ENCODE measurements around the gene SNTG2. TPM values are rescaled to one million over a fixed set of nuclear protein-coding genes. Genes with fewer than 3 reads are reported as not detected.

SNTG2 gene
- total RNA-seq, 6 experiments from 2014 or later = not detected

GRCh38 chr2:1282552-1282951 lies 331.9 kb downstream of the SNTG2 start:
- 47% methylated on average over 18 of the region's 22 CpGs for WGBS (ENCODE audit: insufficient coverage, low coverage, low lambda C conversion rate, missing lambda C conversion rate)
- Histone ChIP-seq H3K27ac (no peak overlapping the region), H3K4me1 (no peaks in the 10 kb centered on the region), H3K27me3 (no peaks in the 10 kb centered on the region), H3K9me3 (no peaks in the 10 kb centered on the region), H3K36me3 (no peaks in the 10 kb centered on the region), H3K4me3 (no peak overlapping the region)
- TF ChIP-seq POLR2A (IDR thresholded peaks at IDR 0.05) = no peak
- TF ChIP-seq, protein P1, sequence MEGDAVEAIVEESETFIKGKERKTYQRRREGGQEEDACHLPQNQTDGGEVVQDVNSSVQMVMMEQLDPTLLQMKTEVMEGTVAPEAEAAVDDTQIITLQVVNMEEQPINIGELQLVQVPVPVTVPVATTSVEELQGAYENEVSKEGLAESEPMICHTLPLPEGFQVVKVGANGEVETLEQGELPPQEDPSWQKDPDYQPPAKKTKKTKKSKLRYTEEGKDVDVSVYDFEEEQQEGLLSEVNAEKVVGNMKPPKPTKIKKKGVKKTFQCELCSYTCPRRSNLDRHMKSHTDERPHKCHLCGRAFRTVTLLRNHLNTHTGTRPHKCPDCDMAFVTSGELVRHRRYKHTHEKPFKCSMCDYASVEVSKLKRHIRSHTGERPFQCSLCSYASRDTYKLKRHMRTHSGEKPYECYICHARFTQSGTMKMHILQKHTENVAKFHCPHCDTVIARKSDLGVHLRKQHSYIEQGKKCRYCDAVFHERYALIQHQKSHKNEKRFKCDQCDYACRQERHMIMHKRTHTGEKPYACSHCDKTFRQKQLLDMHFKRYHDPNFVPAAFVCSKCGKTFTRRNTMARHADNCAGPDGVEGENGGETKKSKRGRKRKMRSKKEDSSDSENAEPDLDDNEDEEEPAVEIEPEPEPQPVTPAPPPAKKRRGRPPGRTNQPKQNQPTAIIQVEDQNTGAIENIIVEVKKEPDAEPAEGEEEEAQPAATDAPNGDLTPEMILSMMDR (IDR thresholded peaks at IDR 0.05) = no peak
- no peak for ATAC-seq
- intact Hi-C loops (cut with DNase I) = no loop called here
- DNase-seq = no peak

DNA sequence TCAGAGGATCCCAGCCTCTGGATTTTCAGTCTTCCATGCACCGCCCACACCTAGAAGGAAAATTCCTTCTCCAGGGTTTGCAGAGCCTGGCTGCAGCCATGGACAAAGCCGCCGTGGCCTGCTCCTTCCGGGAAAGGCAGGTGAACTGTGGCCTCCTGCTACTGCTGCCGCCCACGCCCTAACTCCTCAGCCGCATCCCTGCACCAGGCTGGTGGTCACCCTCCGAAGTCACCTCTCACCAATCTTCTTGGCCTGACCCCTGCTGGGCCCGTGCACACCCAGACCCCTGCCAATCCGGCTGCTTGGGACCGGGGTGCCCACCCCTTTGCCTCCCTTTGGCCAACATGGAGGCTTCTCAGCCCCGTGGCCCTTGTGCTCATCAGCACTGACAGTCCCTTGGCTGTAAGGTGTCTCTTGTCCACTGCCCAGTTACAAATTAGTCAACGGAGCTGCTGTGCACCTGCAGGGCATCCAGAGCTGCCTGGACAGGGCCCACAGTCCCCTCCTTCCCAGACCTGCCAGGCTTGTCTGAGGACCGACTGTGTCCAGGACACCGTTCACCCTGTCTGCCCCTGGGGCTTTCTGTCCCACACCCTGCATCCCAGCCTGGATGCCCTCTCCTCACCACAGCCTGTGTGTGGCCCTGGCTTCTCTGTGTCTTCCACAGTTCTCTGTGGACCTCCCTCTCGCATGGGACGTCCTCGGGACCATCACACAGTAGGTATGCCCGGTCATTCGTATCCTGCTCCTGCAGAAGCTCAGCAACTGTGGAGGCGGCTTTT lies 332.6 kb downstream of the SNTG2 start:
- intact Hi-C loops (cut with DNase I) = no loop called here
- Histone ChIP-seq H3K4me1 (no peaks in the 10 kb centered on the region), H3K36me3 (no peaks in the 10 kb centered on the region), H3K9me3 (no peaks in the 10 kb centered on the region), H3K27ac (no peak overlapping the region), H3K4me3 (no peak overlapping the region), H3K27me3 (no peaks in the 10 kb centered on the region)
- TF ChIP-seq, protein P1 (IDR thresholded peaks at IDR 0.05) = no peak
- DNase-seq = no peak
- 62% methylated on average over 8 of the region's 21 CpGs for WGBS (ENCODE audit: insufficient coverage, low coverage, low lambda C conversion rate, missing lambda C conversion rate)
- ATAC-seq = peak in 1 of 4 donors; percentile 17

- Histone ChIP-seq H3K4me1 (no peaks in the 10 kb centered on the region), H3K27ac (no peak overlapping the region), H3K36me3 (no peaks in the 10 kb centered on the region), H3K27me3 (no peaks in the 10 kb centered on the region), H3K9me3 (no peaks in the 10 kb centered on the region), H3K4me3 (no peak overlapping the region)
- TF ChIP-seq, protein P1 (IDR thresholded peaks at IDR 0.05) = no peak
- TF ChIP-seq POLR2A (IDR thresholded peaks at IDR 0.05) = no peak
- WGBS (ENCODE audit: insufficient coverage, low coverage, low lambda C conversion rate, missing lambda C conversion rate) = 64% methylated on average over 4 of the region's 10 CpGs
- intact Hi-C loops (cut with DNase I) = no loop called here
- no peak for ATAC-seq
- no peak for DNase-seq
Observed at GRCh38 chr2:1283871-1284270, 333.2 kb downstream of the SNTG2 start.

DNA sequence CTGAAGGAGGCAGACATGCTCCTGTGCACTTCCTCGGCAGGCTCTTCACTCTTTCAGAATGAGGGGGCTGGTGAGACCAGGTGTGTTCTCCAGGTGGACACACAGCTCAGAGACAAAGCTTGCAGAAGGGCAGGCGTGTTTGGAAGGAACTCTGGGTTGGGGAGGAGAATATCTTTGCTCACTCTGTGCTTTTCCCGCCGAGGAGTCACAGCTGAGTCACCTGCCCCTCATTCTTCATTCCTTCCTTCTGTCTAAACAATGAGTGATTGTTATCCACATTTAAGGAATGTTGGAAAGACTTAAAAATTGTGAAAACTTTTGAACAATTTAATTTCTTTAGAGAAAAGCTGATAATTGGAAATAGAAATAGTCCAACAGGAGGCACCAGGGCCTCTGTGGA lies 336.3 kb downstream of the SNTG2 start:
- 61% methylated on average over 4 of the region's 4 CpGs for WGBS (ENCODE audit: insufficient coverage, low coverage, low lambda C conversion rate, missing lambda C conversion rate)
- intact Hi-C loops (cut with DNase I) = no loop called here

More for the DNA sequence above, 336.3 kb downstream of the SNTG2 start:
- no peak overlapping the region for H3K27ac ChIP-seq
- ATAC-seq = no peak
- no peaks in the 10 kb centered on the region for H3K9me3 ChIP-seq
- H3K27me3 ChIP-seq = no peaks in the 10 kb centered on the region
- H3K4me3 ChIP-seq = no peak overlapping the region
- TF ChIP-seq POLR2A (IDR thresholded peaks at IDR 0.05) = no peak
- TF ChIP-seq, protein P1 (IDR thresholded peaks at IDR 0.05) = no peak
- no peak for DNase-seq
- H3K4me1 ChIP-seq = no peaks in the 10 kb centered on the region
- no peaks in the 10 kb centered on the region for H3K36me3 ChIP-seq
